Measurements from ENCODE around the gene COPS3. TPM values are rescaled to one million over a fixed set of nuclear protein-coding genes. Genes with fewer than 3 reads are reported as not detected.
A peak's percentile ranks its signal among the peaks of the same experiment; 100 is the strongest.

The COPS3 gene
- total and polyA plus RNA-seq, 9 of the 15 experiments (the other 6 are each of a cell fraction or from before 2014, with no cell fraction given), result 92.4 to 295 (median 167) TPM

DNA sequence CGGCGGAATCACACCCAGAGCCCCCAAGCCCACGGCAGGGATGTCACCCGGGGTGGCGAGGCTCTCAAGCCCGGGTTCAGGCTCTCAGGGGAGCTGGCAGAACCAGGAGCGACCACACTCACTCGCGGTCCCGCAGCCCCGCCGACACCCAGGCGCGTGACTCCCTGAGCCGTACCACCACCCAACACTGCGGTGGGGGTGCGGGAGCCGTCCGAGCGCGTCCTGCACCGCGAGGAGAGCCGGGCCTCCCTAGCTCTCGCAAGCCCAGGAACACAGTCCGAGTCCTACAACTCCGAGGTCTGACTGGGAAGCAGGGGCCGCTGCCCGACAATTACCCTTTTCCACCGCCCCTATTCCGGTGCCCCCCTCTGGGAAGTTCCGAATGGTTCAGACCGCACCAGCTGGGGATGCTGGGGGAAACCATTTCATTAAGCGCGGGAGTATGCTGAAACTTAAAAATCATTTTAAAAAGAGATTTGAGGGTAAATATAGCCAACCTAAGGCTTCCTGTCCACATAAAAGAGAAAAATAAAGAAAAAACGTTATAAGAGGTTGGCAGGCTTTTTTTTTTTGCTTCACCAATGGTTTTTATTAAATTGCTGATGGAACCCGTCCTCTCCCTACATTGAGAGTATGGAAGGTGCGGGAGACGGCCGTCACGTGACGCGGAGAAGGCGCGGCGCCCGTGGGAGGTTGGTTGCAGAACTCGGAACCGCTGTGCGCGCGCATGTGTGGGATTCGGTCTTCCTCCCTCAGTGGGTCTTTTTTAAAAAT lies 43.8 kb downstream of the COPS3 start, which contains the start of gene FLCN (continued):
- TF ChIP-seq RB1 (IDR thresholded peaks at IDR 0.05; ENCODE audit: low read depth) (peak; percentile 76; the same call in 1 of the 2 replicates), ZFP30 (CRISPR knock-in tag; IDR thresholded peaks at IDR 0.05; ENCODE audit: borderline replicate concordance) (no peak), EHMT2 (IDR thresholded peaks at IDR 0.05) (no peak), POLR2H (tag; IDR thresholded peaks at IDR 0.05; ENCODE audit: low read depth) (peak; percentile 60; the same call in 1 of the 2 replicates), ZBTB8A (IDR thresholded peaks at IDR 0.05; ENCODE audit: partially characterized antibody) (no peak), PCBP2 (IDR thresholded peaks at IDR 0.05; ENCODE audit: low read depth, low read length, poor library complexity, severe bottlenecking) (no peak), MAFF (IDR thresholded peaks at IDR 0.05; ENCODE audit: low read length) (peak; percentile 69), DACH1 (IDR thresholded peaks at IDR 0.05; ENCODE audit: partially characterized antibody) (peak; percentile 94), EP400 (IDR thresholded peaks at IDR 0.05) (peak; percentile 91), CXXC5 (CRISPR knock-in tag; IDR thresholded peaks at IDR 0.05) (peak; percentile 80), MAFK (IDR thresholded peaks at IDR 0.05; ENCODE audit: low read length) (peak; percentile 25; the same call in 1 of the 2 replicates)
- TF ChIP-seq, protein P1, sequence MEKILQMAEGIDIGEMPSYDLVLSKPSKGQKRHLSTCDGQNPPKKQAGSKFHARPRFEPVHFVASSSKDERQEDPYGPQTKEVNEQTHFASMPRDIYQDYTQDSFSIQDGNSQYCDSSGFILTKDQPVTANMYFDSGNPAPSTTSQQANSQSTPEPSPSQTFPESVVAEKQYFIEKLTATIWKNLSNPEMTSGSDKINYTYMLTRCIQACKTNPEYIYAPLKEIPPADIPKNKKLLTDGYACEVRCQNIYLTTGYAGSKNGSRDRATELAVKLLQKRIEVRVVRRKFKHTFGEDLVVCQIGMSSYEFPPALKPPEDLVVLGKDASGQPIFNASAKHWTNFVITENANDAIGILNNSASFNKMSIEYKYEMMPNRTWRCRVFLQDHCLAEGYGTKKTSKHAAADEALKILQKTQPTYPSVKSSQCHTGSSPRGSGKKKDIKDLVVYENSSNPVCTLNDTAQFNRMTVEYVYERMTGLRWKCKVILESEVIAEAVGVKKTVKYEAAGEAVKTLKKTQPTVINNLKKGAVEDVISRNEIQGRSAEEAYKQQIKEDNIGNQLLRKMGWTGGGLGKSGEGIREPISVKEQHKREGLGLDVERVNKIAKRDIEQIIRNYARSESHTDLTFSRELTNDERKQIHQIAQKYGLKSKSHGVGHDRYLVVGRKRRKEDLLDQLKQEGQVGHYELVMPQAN (IDR thresholded peaks at IDR 0.05; ENCODE audit: borderline replicate concordance), result peak; percentile 18; the same call in 1 of the 2 replicates
- TF ChIP-seq, protein P2, sequence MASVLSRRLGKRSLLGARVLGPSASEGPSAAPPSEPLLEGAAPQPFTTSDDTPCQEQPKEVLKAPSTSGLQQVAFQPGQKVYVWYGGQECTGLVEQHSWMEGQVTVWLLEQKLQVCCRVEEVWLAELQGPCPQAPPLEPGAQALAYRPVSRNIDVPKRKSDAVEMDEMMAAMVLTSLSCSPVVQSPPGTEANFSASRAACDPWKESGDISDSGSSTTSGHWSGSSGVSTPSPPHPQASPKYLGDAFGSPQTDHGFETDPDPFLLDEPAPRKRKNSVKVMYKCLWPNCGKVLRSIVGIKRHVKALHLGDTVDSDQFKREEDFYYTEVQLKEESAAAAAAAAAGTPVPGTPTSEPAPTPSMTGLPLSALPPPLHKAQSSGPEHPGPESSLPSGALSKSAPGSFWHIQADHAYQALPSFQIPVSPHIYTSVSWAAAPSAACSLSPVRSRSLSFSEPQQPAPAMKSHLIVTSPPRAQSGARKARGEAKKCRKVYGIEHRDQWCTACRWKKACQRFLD (CRISPR knock-in tag; IDR thresholded peaks at IDR 0.05), result 0 out of 2 replicates have a peak, but pooled peaks have one; percentile 6
- TF ChIP-seq, protein P3, sequence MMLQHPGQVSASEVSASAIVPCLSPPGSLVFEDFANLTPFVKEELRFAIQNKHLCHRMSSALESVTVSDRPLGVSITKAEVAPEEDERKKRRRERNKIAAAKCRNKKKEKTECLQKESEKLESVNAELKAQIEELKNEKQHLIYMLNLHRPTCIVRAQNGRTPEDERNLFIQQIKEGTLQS (IDR thresholded peaks at IDR 0.05), result peak; percentile 52
- TF ChIP-seq, protein P3 (CRISPR knock-in tag; conservative IDR thresholded peaks at IDR 0.05), result no peak
- TF ChIP-seq, protein P4, sequence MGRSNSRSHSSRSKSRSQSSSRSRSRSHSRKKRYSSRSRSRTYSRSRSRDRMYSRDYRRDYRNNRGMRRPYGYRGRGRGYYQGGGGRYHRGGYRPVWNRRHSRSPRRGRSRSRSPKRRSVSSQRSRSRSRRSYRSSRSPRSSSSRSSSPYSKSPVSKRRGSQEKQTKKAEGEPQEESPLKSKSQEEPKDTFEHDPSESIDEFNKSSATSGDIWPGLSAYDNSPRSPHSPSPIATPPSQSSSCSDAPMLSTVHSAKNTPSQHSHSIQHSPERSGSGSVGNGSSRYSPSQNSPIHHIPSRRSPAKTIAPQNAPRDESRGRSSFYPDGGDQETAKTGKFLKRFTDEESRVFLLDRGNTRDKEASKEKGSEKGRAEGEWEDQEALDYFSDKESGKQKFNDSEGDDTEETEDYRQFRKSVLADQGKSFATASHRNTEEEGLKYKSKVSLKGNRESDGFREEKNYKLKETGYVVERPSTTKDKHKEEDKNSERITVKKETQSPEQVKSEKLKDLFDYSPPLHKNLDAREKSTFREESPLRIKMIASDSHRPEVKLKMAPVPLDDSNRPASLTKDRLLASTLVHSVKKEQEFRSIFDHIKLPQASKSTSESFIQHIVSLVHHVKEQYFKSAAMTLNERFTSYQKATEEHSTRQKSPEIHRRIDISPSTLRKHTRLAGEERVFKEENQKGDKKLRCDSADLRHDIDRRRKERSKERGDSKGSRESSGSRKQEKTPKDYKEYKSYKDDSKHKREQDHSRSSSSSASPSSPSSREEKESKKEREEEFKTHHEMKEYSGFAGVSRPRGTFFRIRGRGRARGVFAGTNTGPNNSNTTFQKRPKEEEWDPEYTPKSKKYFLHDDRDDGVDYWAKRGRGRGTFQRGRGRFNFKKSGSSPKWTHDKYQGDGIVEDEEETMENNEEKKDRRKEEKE (IDR thresholded peaks at IDR 0.05; ENCODE audit: borderline replicate concordance in 1 of 2, control insufficient read depth in 1 of 2, low read depth in 2 of 2, low read length in 1 of 2), result peak in 1 of 2 experiments; percentile 99; a peak in 2 of 4 replicates
- TF ChIP-seq, protein P5, sequence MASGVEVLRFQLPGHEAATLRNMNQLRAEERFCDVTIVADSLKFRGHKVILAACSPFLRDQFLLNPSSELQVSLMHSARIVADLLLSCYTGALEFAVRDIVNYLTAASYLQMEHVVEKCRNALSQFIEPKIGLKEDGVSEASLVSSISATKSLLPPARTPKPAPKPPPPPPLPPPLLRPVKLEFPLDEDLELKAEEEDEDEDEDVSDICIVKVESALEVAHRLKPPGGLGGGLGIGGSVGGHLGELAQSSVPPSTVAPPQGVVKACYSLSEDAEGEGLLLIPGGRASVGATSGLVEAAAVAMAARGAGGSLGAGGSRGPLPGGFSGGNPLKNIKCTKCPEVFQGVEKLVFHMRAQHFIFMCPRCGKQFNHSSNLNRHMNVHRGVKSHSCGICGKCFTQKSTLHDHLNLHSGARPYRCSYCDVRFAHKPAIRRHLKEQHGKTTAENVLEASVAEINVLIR (CRISPR knock-in tag; IDR thresholded peaks at IDR 0.05), result no peak

All from K562 (cell line).